ENCODE results near the gene TCAP.

TCAP gene

GRCh38 chr17:39667945-39668924 is 3.1 kb downstream of the TCAP start, which contains the start of gene PNMT:
Gene PNMT (plus strand): TSS chr17:39668453. CDS start chr17:39668476, 23 bp downstream.
- peak; percentile 81 for DNase-seq

- no peak for DNase-seq
Measured at GRCh38 chr17:39669897-39670735, 5.0 kb downstream of the TCAP start.

- no peak for DNase-seq
Measured at GRCh38 chr17:39670746-39671145, 5.6 kb downstream of the TCAP start.

GRCh38 chr17:39671651-39672521 is 6.7 kb downstream of the TCAP start:
- peak; percentile 69 for DNase-seq

GRCh38 chr17:39672522-39673334 is 7.6 kb downstream of the TCAP start:
- DNase-seq = no peak

GRCh38 chr17:39673335-39674081 is 8.4 kb downstream of the TCAP start:
- no peak for DNase-seq

GRCh38 chr17:39674179-39674578 is 9.0 kb downstream of the TCAP start:
- DNase-seq = no peak

GRCh38 chr17:39674702-39675389 is 9.7 kb downstream of the TCAP start:
- peak; percentile 13 for DNase-seq

- DNase-seq = no peak
Measured at GRCh38 chr17:39675390-39676082, 10.4 kb downstream of the TCAP start.

- peak; percentile 70 for DNase-seq
Measured at GRCh38 chr17:39676198-39676819, 11.2 kb downstream of the TCAP start.

- DNase-seq = no peak
Measured at GRCh38 chr17:39677072-39677471, 11.9 kb downstream of the TCAP start.

GRCh38 chr17:39677542-39678339 is 12.6 kb downstream of the TCAP start:
- peak; percentile 34 for DNase-seq

- no peak for DNase-seq
Measured at GRCh38 chr17:39678340-39679116, 13.4 kb downstream of the TCAP start.

- no peak for DNase-seq
Measured at GRCh38 chr17:39679521-39680192, 14.5 kb downstream of the TCAP start.

GRCh38 chr17:39683295-39683939 is 18.3 kb downstream of the TCAP start:
- DNase-seq = no peak
